ENCODE measurements around the gene TMCO1.
A peak's percentile ranks its signal among the peaks of the same experiment; 100 is the strongest.
"Not testable (repeated sequence)": the region's sequence is repeated elsewhere in the genome, so short reads cannot be mapped to it uniquely, and the experiment has no call there.

The TMCO1 gene

GRCh38 chr1:165744913-165745312 lies 23.8 kb downstream of the TMCO1 start:
- DNase-seq = not testable (repeated sequence)

GRCh38 chr1:165742194-165742593 lies 26.5 kb downstream of the TMCO1 start:
- no peak for DNase-seq

GRCh38 chr1:165738794-165739193 lies 29.9 kb downstream of the TMCO1 start:
- no peak for DNase-seq

GRCh38 chr1:165737196-165737595 lies 31.5 kb downstream of the TMCO1 start:
- DNase-seq = no peak

GRCh38 chr1:165734906-165735305 lies 33.8 kb downstream of the TMCO1 start:
- no peak for DNase-seq

- no peak for DNase-seq
Measured at GRCh38 chr1:165726841-165727240, 41.8 kb downstream of the TMCO1 start.

GRCh38 chr1:165726169-165726568 lies 42.5 kb downstream of the TMCO1 start:
- no peak for DNase-seq

GRCh38 chr1:165717918-165718515 lies 50.7 kb downstream of the TMCO1 start:
- DNase-seq = peak; percentile 31

GRCh38 chr1:165716265-165717051 lies 52.2 kb downstream of the TMCO1 start:
- not testable (repeated sequence) for DNase-seq

- DNase-seq = no peak
Measured at GRCh38 chr1:165712764-165713163, 55.9 kb downstream of the TMCO1 start.

- DNase-seq = no peak
Measured at GRCh38 chr1:165707984-165708706, 60.5 kb downstream of the TMCO1 start.

- no peak for DNase-seq
Measured at GRCh38 chr1:165703648-165704047, 65.0 kb downstream of the TMCO1 start.

- not testable (repeated sequence) for DNase-seq
Measured at GRCh38 chr1:165701922-165702321, 66.7 kb downstream of the TMCO1 start.

GRCh38 chr1:165699577-165699976 lies 69.1 kb downstream of the TMCO1 start:
- DNase-seq = no peak

- DNase-seq = no peak
Measured at GRCh38 chr1:165698761-165699052, 70.0 kb downstream of the TMCO1 start.

GRCh38 chr1:165697881-165698760 lies 70.5 kb downstream of the TMCO1 start, which contains the start of gene ALDH9A1:
Gene ALDH9A1, minus strand, starts transcription at chr1:165698562. Its CDS starts 4 bp downstream, at chr1:165698558.
- DNase-seq = peak; percentile 93

- no peak for DNase-seq
Measured at GRCh38 chr1:165697491-165697880, 71.2 kb downstream of the TMCO1 start.

- DNase-seq = no peak
Measured at GRCh38 chr1:165696625-165697100, 72.0 kb downstream of the TMCO1 start.

- no peak for DNase-seq
Measured at GRCh38 chr1:165695031-165695430, 73.6 kb downstream of the TMCO1 start.

- no peak for DNase-seq
Measured at GRCh38 chr1:165688046-165688445, 80.6 kb downstream of the TMCO1 start.

GRCh38 chr1:165686971-165687433 lies 81.7 kb downstream of the TMCO1 start:
- DNase-seq = no peak

GRCh38 chr1:165686121-165686970 lies 82.3 kb downstream of the TMCO1 start:
- no peak for DNase-seq

Measured in stimulated activated CD8-positive, alpha-beta memory T cell treated with anti-CD3 and anti-CD28 coated beads, Interleukin-4, amount 100 ng/mL, for 48 hours (primary cell).